Neural cell (in vitro differentiated cells): ENCODE measurements around the gene ACTA2. TPM values are rescaled to one million over a fixed set of nuclear protein-coding genes. Genes with fewer than 3 reads are reported as not detected.

Source experiments
- H2AFZ ChIP-seq: fragments of 200-600, 300-800 bp; sonication (generic), shearing (Covaris generic); 2 replicates; pipeline ENCODE4 v1.6.0; 2014; ENCODE audit warnings: low read depth, mild to moderate bottlenecking, antibody characterized with exemption, low read length, moderate library complexity
- H3F3A ChIP-seq: fragments of 200-600 bp; shearing (Covaris generic); 2 replicates; pipeline ENCODE4 v1.6.1; 2016; ENCODE audit warnings: mild to moderate bottlenecking, moderate library complexity, mixed read lengths, antibody characterized with exemption, low read length; ENCODE audit not compliant: insufficient read depth, poor library complexity, severe bottlenecking
- H3K27ac ChIP-seq: fragments of 200-600, 300-800 bp; sonication (generic), shearing (Covaris generic); 2 replicates; pipeline ENCODE4 v1.5.1; 2014; ENCODE audit warnings: mild to moderate bottlenecking, low read length, moderate library complexity
- H3K27me3 ChIP-seq: fragments of 300-800, 200-600 bp; sonication (generic), shearing (Covaris generic); 2 replicates; pipeline ENCODE4 v1.6.0; 2014; ENCODE audit warnings: mild to moderate bottlenecking, low read depth, low read length, moderate library complexity; ENCODE audit not compliant: insufficient read depth
- H3K36me3 ChIP-seq: fragments of 300-800, 200-600 bp; sonication (generic), shearing (Covaris generic); 2 replicates; pipeline ENCODE4 v1.5.1; 2014; ENCODE audit warnings: mild to moderate bottlenecking, antibody characterized with exemption, low read length, moderate library complexity; ENCODE audit not compliant: insufficient read depth
- H3K4me2 ChIP-seq: fragments of 300-800, 200-600 bp; sonication (generic), shearing (Covaris generic); 2 replicates; pipeline ENCODE4 v1.6.0; 2014; ENCODE audit warnings: mild to moderate bottlenecking, low read length
- H3K4me3 ChIP-seq: fragments of 300-800, 200-600 bp; sonication (generic), shearing (Covaris generic); 2 replicates; pipeline ENCODE4 v1.5.1; 2014; ENCODE audit warnings: mild to moderate bottlenecking, low read length, moderate library complexity
- H3K79me2 ChIP-seq: fragments of 200-600 bp; shearing (Covaris generic); replicated peaks from 2 replicates; pipeline ENCODE4 v1.6.0; 2014; ENCODE audit warnings: mild to moderate bottlenecking, low read length, moderate library complexity; ENCODE audit not compliant: insufficient read depth
- H3K9ac ChIP-seq: fragments of 300-800, 200-600 bp; sonication (generic), shearing (Covaris generic); 2 replicates; pipeline ENCODE4 v1.6.1; 2016; ENCODE audit warnings: mild to moderate bottlenecking, low read length, mixed read lengths
- H3K9me2 ChIP-seq: fragments of 200-600 bp; shearing (Covaris generic); 2 replicates; pipeline ENCODE4 v1.6.1; 2016; ENCODE audit warnings: mild to moderate bottlenecking, low read length, mixed read lengths; ENCODE audit not compliant: insufficient read depth
- H3K9me3 ChIP-seq: fragments of 200-600, 300-800 bp; sonication (generic), shearing (Covaris generic); 2 replicates; pipeline ENCODE4 v1.6.1; 2016; ENCODE audit warnings: mild to moderate bottlenecking, mixed run types, low read length, moderate library complexity, mixed read lengths
- H4K20me1 ChIP-seq: fragments of 200-600 bp; shearing (Covaris generic); 2 replicates; pipeline ENCODE4 v1.6.1; 2016; ENCODE audit warnings: mild to moderate bottlenecking, mixed run types; ENCODE audit not compliant: insufficient read depth
- CTCF ChIP-seq: fragments of 450-650 bp; IDR thresholded peaks from 2 replicates; pipeline ENCODE4 v1.5.1; 2014; ENCODE audit warnings: antibody characterized with exemption, mild to moderate bottlenecking, moderate library complexity; ENCODE audit not compliant: poor library complexity, severe bottlenecking
- EP300 ChIP-seq: fragments of 450-650 bp; conservative IDR thresholded peaks from 2 replicates; pipeline ENCODE4 v1.6.1; 2014; ENCODE audit warnings: antibody characterized with exemption, mild to moderate bottlenecking, moderate library complexity; ENCODE audit not compliant: poor library complexity, severe bottlenecking
- EZH2 ChIP-seq: fragments of 200-600, 300-800 bp; shearing (Covaris generic), sonication (generic); IDR thresholded peaks from 2 replicates; pipeline ENCODE4 v1.6.1; 2014; ENCODE audit warnings: antibody characterized with exemption, low read length, borderline replicate concordance, mild to moderate bottlenecking; ENCODE audit not compliant: insufficient read depth, poor library complexity, severe bottlenecking
- MXI1 ChIP-seq: fragments of 450-650 bp; conservative IDR thresholded peaks from 2 replicates; pipeline ENCODE4 v1.6.1; 2014; ENCODE audit warnings: antibody characterized with exemption, mild to moderate bottlenecking; ENCODE audit not compliant: poor library complexity, severe bottlenecking
- POLR2AphosphoS5 ChIP-seq: IDR thresholded peaks from 2 replicates; pipeline ENCODE4 v1.6.1; 2012
- RAD21 ChIP-seq: fragments of 450-650 bp; conservative IDR thresholded peaks from 2 replicates; pipeline ENCODE4 v1.6.1; 2014; ENCODE audit warnings: antibody characterized with exemption, mild to moderate bottlenecking, moderate library complexity
- REST ChIP-seq: IDR thresholded peaks from 2 replicates; pipeline ENCODE4 v1.6.1; 2012; ENCODE audit warnings: borderline replicate concordance
- SMC3 ChIP-seq: fragments of 450-650 bp; conservative IDR thresholded peaks from 2 replicates; pipeline ENCODE4 v1.6.1; 2014; ENCODE audit warnings: antibody characterized with exemption, mild to moderate bottlenecking, moderate library complexity; ENCODE audit not compliant: poor library complexity
- TAF1 ChIP-seq: IDR thresholded peaks from 2 replicates; pipeline ENCODE4 v1.6.1; 2012; ENCODE audit warnings: low read depth
- polyA plus RNA-seq: library from polyadenylated mRNA; depleted of rRNA; stranded (reverse); fragments of >200 nt; gene quantifications from 2 replicates; pipeline ENCODE4 v1.2.3, GENCODE V29; 2014

Gene ACTA2
- polyA plus RNA-seq, 1 donor from 2014 or later, result 0.53 TPM

GRCh38 chr10:88983939-88984338 lies 31.4 kb upstream of the ACTA2 start:
- no peaks in the 10 kb centered on the region for H3K9me3 ChIP-seq
- H3K36me3 ChIP-seq, result no peaks in the 10 kb centered on the region
- no peaks in the 10 kb centered on the region for H4K20me1 ChIP-seq
- H3K27me3 ChIP-seq, result no peaks in the 10 kb centered on the region
- no peaks in the 10 kb centered on the region for H3F3A ChIP-seq
- TF ChIP-seq RAD21 (no peak), POLR2AphosphoS5 (no peak), EZH2 (no peak), CTCF (no peak), REST (no peak), TAF1 (no peak), EP300 (no peak), MXI1 (no peak)
- no peaks in the 10 kb centered on the region for H3K9me2 ChIP-seq
- H3K27ac ChIP-seq, result no peak overlapping the region
- H3K79me2 ChIP-seq, result no peaks in the 10 kb centered on the region
- H3K9ac ChIP-seq, result no peak overlapping the region
- no peak overlapping the region for H3K4me3 ChIP-seq
- no peak overlapping the region for H2AFZ ChIP-seq
- H3K4me2 ChIP-seq, result no peak overlapping the region

GRCh38 chr10:88983206-88983605 lies 30.6 kb upstream of the ACTA2 start:
- H3K9me3 ChIP-seq, result no peaks in the 10 kb centered on the region
- H3K9me2 ChIP-seq, result no peaks in the 10 kb centered on the region
- H3K9ac ChIP-seq, result no peak overlapping the region
- no peak overlapping the region for H3K4me3 ChIP-seq
- no peaks in the 10 kb centered on the region for H3K79me2 ChIP-seq
- no peaks in the 10 kb centered on the region for H3K27me3 ChIP-seq
- no peak overlapping the region for H3K4me2 ChIP-seq
- H3K27ac ChIP-seq, result no peak overlapping the region
- H2AFZ ChIP-seq, result no peak overlapping the region
- H3K36me3 ChIP-seq, result no peaks in the 10 kb centered on the region
- H3F3A ChIP-seq, result no peaks in the 10 kb centered on the region
- no peaks in the 10 kb centered on the region for H4K20me1 ChIP-seq
- TF ChIP-seq EZH2, result no peak
- no peak for TF ChIP-seq EP300
- no peak for TF ChIP-seq TAF1
- TF ChIP-seq MXI1, result no peak
- TF ChIP-seq CTCF, result no peak
- TF ChIP-seq REST, result no peak
- no peak for TF ChIP-seq RAD21
- no peak for TF ChIP-seq SMC3
- no peak for TF ChIP-seq POLR2AphosphoS5
